ENCODE results near the gene BASP1.
"Not testable (repeated sequence)": the region's sequence is repeated elsewhere in the genome, so short reads cannot be mapped to it uniquely, and the experiment has no call there.

Gene BASP1

GRCh38 chr5:17256839-17257238 is 39.4 kb downstream of the BASP1 start:
- Histone ChIP-seq H3K9me3 (ENCODE audit: insufficient read depth, low read length) (peaks cover 23% of the 10 kb centered on the region), H3K4me1 (ENCODE audit: insufficient read depth, insufficient read length) (no peaks in the 10 kb centered on the region), H3K9ac (ENCODE audit: insufficient read length, low read depth) (no peak overlapping the region), H3K27me3 (ENCODE audit: insufficient read depth, insufficient read length) (no peaks in the 10 kb centered on the region), H3K4me3 (ENCODE audit: insufficient read length, low read depth) (no peak overlapping the region), H3K36me3 (ENCODE audit: insufficient read depth, insufficient read length, low read length) (peaks cover 55% of the 10 kb centered on the region)
- TF ChIP-seq YY1 (IDR thresholded peaks at IDR 0.05; ENCODE audit: insufficient read depth, insufficient read length) (no peak), SUZ12 (IDR thresholded peaks at IDR 0.05; ENCODE audit: extremely low read depth, insufficient read depth, insufficient read length) (no peak), ZNF274 (IDR thresholded peaks at IDR 0.05; ENCODE audit: low read depth, low read length) (no peak)
- no peak for DNase-seq (ENCODE audit: low read depth, low spot score)

DNA sequence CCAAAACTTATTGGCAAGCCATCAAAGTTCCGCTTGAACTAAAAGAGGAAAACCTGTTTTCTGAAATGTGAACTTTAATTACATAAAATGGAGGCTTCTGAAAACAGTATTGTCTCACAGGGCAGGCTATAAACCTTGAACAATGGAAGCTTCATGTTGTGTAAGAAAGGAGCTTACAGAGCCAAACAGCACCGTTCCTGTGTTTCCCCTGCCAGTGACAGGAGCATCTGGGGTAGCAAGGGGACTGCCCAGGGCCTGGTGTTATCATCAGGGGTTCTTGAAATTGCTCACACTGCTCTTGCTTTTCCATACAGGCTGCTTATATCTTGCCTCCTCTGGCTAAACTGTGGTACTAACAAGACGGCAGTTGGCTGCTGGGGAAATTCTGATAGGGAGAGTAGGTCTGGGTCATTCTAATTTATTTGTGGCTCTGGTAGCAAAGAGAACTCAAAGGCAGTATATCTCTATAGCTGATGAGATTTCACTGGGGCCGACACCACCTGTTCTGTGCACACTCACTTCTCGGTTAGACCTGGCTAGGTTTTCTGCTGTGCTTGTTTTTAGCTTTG is 40.4 kb downstream of the BASP1 start:
- H3K4me1 ChIP-seq (ENCODE audit: insufficient read depth, insufficient read length) = no peaks in the 10 kb centered on the region
- DNase-seq (ENCODE audit: low read depth, low spot score) = no peak

DNA sequence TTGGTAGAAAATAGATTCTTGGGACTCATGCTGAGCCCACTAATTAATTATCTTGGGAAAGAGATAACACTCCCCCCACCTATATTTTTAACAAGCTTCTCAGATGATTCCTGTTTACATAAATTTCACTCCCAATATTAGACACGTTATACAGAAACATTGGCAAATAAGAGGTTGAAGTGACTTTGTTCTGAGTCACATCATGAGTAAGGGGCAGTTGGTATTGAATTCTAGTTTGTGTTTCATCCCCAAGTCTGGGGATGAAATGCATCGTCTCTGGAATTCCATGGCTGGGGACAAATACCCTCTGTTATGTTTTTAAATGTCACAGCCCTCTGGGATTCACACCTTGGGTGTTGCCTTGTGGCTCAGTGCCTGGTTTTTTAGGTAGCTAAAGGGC is 41.0 kb downstream of the BASP1 start:
- DNase-seq (ENCODE audit: low read depth, low spot score) = no peak
- no peaks in the 10 kb centered on the region for H3K4me1 ChIP-seq (ENCODE audit: insufficient read depth, insufficient read length)
- H3K27me3 ChIP-seq (ENCODE audit: insufficient read depth, insufficient read length) = no peaks in the 10 kb centered on the region
- H3K36me3 ChIP-seq (ENCODE audit: insufficient read depth, insufficient read length, low read length) = peaks cover 46% of the 10 kb centered on the region
- H3K9ac ChIP-seq (ENCODE audit: insufficient read length, low read depth) = no peak overlapping the region
- H3K9me3 ChIP-seq (ENCODE audit: insufficient read depth, low read length) = peaks cover 23% of the 10 kb centered on the region
- TF ChIP-seq ZNF274 (IDR thresholded peaks at IDR 0.05; ENCODE audit: low read depth, low read length) (no peak), YY1 (IDR thresholded peaks at IDR 0.05; ENCODE audit: insufficient read depth, insufficient read length) (no peak), SUZ12 (IDR thresholded peaks at IDR 0.05; ENCODE audit: extremely low read depth, insufficient read depth, insufficient read length) (no peak)
- H3K4me3 ChIP-seq (ENCODE audit: insufficient read length, low read depth) = no peak overlapping the region

More for the DNA sequence above, 40.4 kb downstream of the BASP1 start:
- H3K4me3 ChIP-seq (ENCODE audit: insufficient read length, low read depth) = no peak overlapping the region
- TF ChIP-seq SUZ12 (IDR thresholded peaks at IDR 0.05; ENCODE audit: extremely low read depth, insufficient read depth, insufficient read length) = no peak
- TF ChIP-seq YY1 (IDR thresholded peaks at IDR 0.05; ENCODE audit: insufficient read depth, insufficient read length) = no peak
- TF ChIP-seq ZNF274 (IDR thresholded peaks at IDR 0.05; ENCODE audit: low read depth, low read length) = no peak
- no peak overlapping the region for H3K9ac ChIP-seq (ENCODE audit: insufficient read length, low read depth)
- peaks cover 23% of the 10 kb centered on the region for H3K9me3 ChIP-seq (ENCODE audit: insufficient read depth, low read length)
- no peaks in the 10 kb centered on the region for H3K27me3 ChIP-seq (ENCODE audit: insufficient read depth, insufficient read length)
- H3K36me3 ChIP-seq (ENCODE audit: insufficient read depth, insufficient read length, low read length) = peaks cover 49% of the 10 kb centered on the region

GRCh38 chr5:17259012-17259411 is 41.6 kb downstream of the BASP1 start:
- peaks cover 47% of the 10 kb centered on the region for H3K36me3 ChIP-seq (ENCODE audit: insufficient read depth, insufficient read length, low read length)
- H3K4me1 ChIP-seq (ENCODE audit: insufficient read depth, insufficient read length) = not testable (repeated sequence)

GRCh38 chr5:17259630-17260257 is 42.3 kb downstream of the BASP1 start:
- peaks cover 49% of the 10 kb centered on the region for H3K36me3 ChIP-seq (ENCODE audit: insufficient read depth, insufficient read length, low read length)
- no peak overlapping the region for H3K4me3 ChIP-seq (ENCODE audit: insufficient read length, low read depth)
- no peak for DNase-seq (ENCODE audit: low read depth, low spot score)

More at GRCh38 chr5:17259012-17259411, 41.6 kb downstream of the BASP1 start:
- H3K9ac ChIP-seq (ENCODE audit: insufficient read length, low read depth); DNase-seq (ENCODE audit: low read depth, low spot score); H3K27me3 ChIP-seq (ENCODE audit: insufficient read depth, insufficient read length); H3K4me3 ChIP-seq (ENCODE audit: insufficient read length, low read depth): not testable (repeated sequence)
- peaks cover 23% of the 10 kb centered on the region for H3K9me3 ChIP-seq (ENCODE audit: insufficient read depth, low read length)

DNA sequence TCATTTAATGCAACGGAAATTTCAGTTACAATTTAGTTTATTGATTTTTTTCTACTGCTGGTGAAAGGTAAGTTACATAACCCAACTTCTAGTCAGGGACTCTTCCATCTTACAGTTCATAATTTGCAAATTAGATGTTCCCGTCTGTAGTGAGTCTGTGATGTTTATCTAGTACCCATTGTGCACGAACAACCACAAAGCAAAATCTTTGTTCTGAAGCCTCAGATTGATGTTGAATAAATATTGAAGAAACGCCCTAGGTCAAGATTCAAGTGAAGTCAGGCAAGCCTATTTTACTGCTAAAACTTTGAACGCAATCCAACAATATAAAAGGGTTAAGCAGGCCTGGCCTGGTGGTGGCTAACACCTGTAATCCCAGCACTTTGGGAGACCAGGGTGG is 43.1 kb downstream of the BASP1 start:
- Histone ChIP-seq H3K4me3 (ENCODE audit: insufficient read length, low read depth) (no peak overlapping the region), H3K9me3 (ENCODE audit: insufficient read depth, low read length) (peaks cover 23% of the 10 kb centered on the region), H3K36me3 (ENCODE audit: insufficient read depth, insufficient read length, low read length) (peaks cover 43% of the 10 kb centered on the region), H3K27me3 (ENCODE audit: insufficient read depth, insufficient read length) (no peaks in the 10 kb centered on the region), H3K4me1 (ENCODE audit: insufficient read depth, insufficient read length) (no peaks in the 10 kb centered on the region), H3K9ac (ENCODE audit: insufficient read length, low read depth) (no peak overlapping the region)
- DNase-seq (ENCODE audit: low read depth, low spot score) = no peak
- TF ChIP-seq ZNF274 (IDR thresholded peaks at IDR 0.05; ENCODE audit: low read depth, low read length) (no peak), SUZ12 (IDR thresholded peaks at IDR 0.05; ENCODE audit: extremely low read depth, insufficient read depth, insufficient read length) (no peak), YY1 (IDR thresholded peaks at IDR 0.05; ENCODE audit: insufficient read depth, insufficient read length) (no peak)

More at GRCh38 chr5:17259630-17260257, 42.3 kb downstream of the BASP1 start:
- no peak for TF ChIP-seq YY1 (IDR thresholded peaks at IDR 0.05; ENCODE audit: insufficient read depth, insufficient read length)
- no peak for TF ChIP-seq ZNF274 (IDR thresholded peaks at IDR 0.05; ENCODE audit: low read depth, low read length)
- no peak for TF ChIP-seq SUZ12 (IDR thresholded peaks at IDR 0.05; ENCODE audit: extremely low read depth, insufficient read depth, insufficient read length)
- Histone ChIP-seq H3K4me1 (ENCODE audit: insufficient read depth, insufficient read length) (no peaks in the 10 kb centered on the region), H3K9ac (ENCODE audit: insufficient read length, low read depth) (no peak overlapping the region), H3K27me3 (ENCODE audit: insufficient read depth, insufficient read length) (no peaks in the 10 kb centered on the region), H3K9me3 (ENCODE audit: insufficient read depth, low read length) (peaks cover 23% of the 10 kb centered on the region)

DNA sequence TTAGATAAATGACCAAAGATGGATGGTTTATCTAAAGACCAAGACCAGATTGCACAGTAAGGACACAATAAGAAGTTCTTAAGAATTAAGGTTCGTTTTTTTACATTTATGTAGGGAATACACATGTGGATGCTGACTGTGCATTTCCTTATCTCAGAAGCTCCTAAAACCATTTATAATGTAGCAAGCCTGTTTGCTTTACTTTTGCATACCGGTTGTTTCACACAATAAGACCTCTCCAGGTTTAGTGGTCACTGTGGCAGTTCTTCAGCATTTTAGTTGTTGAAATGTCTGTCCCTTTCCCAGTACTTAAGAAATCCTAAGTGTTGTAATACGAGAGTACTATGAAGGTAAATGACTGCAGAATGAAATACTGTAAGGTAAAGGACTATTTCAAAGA is 43.6 kb downstream of the BASP1 start:
- Histone ChIP-seq H3K9ac (ENCODE audit: insufficient read length, low read depth) (no peak overlapping the region), H3K9me3 (ENCODE audit: insufficient read depth, low read length) (peaks cover 23% of the 10 kb centered on the region), H3K36me3 (ENCODE audit: insufficient read depth, insufficient read length, low read length) (peaks cover 41% of the 10 kb centered on the region), H3K27me3 (ENCODE audit: insufficient read depth, insufficient read length) (no peaks in the 10 kb centered on the region), H3K4me3 (ENCODE audit: insufficient read length, low read depth) (no peak overlapping the region), H3K4me1 (ENCODE audit: insufficient read depth, insufficient read length) (no peaks in the 10 kb centered on the region)
- TF ChIP-seq SUZ12 (IDR thresholded peaks at IDR 0.05; ENCODE audit: extremely low read depth, insufficient read depth, insufficient read length) (no peak), ZNF274 (IDR thresholded peaks at IDR 0.05; ENCODE audit: low read depth, low read length) (no peak), YY1 (IDR thresholded peaks at IDR 0.05; ENCODE audit: insufficient read depth, insufficient read length) (no peak)
- no peak for DNase-seq (ENCODE audit: low read depth, low spot score)
